Measurements from ENCODE around the gene SPOCK3. TPM values are rescaled to one million over a fixed set of nuclear protein-coding genes. Genes with fewer than 3 reads are reported as not detected.
A peak's percentile ranks its signal among the peaks of the same experiment; 100 is the strongest.

The SPOCK3 gene
- total and polyA plus RNA-seq, 2 donors from 2014 or later: 0.25 to 0.84 TPM

DNA sequence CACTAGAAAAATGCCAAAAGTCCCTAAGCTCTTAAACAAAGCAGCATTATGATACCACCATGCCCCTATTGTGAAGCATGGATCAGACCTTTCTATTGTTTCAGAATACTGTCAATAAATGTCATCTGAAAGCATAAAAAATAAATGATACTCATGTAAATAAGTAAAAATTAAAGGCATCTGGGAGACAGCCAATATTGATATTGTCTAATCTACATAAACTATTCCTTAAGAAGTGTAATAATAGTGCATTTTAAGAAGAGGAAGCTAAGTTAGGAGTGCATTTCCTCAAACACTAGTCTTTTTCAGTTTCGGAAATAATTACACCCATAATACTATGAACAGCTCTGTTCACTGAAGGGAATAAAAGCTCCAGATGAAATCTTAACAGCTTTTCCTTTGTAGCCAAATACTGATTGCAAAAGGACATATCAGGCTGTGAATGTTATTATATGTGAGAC, 181.6 kb downstream of the SPOCK3 start:
- TF ChIP-seq, protein P1, sequence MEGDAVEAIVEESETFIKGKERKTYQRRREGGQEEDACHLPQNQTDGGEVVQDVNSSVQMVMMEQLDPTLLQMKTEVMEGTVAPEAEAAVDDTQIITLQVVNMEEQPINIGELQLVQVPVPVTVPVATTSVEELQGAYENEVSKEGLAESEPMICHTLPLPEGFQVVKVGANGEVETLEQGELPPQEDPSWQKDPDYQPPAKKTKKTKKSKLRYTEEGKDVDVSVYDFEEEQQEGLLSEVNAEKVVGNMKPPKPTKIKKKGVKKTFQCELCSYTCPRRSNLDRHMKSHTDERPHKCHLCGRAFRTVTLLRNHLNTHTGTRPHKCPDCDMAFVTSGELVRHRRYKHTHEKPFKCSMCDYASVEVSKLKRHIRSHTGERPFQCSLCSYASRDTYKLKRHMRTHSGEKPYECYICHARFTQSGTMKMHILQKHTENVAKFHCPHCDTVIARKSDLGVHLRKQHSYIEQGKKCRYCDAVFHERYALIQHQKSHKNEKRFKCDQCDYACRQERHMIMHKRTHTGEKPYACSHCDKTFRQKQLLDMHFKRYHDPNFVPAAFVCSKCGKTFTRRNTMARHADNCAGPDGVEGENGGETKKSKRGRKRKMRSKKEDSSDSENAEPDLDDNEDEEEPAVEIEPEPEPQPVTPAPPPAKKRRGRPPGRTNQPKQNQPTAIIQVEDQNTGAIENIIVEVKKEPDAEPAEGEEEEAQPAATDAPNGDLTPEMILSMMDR (IDR thresholded peaks at IDR 0.05; ENCODE audit: borderline replicate concordance, extremely low read depth, insufficient read depth): no peak

DNA sequence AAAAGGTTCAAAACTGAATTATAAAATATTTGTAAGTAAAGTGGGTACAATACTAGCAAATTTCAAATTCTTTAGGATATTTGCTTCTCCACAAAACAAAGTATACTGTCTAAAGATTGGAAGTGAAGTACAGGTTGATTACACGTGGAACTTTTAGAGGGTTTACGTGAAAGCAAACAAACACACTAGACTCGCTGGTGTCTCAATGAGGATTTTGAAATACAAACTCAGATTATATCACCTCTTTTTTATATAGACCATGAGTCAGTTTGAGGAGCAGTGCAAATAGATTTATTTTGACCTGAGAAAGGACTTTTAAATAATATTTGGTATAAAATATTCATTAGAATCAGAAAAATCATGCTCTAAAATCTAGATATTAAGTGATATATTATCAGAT, 185.0 kb downstream of the SPOCK3 start:
- Histone ChIP-seq H3K4me1 (ENCODE audit: control insufficient read depth in 2 of 3, insufficient read depth in 2 of 3, low read depth in 1 of 3, low read length in 3 of 3) (no peaks in the 10 kb centered on the region), H3K9ac (ENCODE audit: low read length in 3 of 3) (no peak overlapping the region), H3K27me3 (ENCODE audit: control insufficient read depth, insufficient read depth, low read length) (no peaks in the 10 kb centered on the region), H3K9me3 (ENCODE audit: control insufficient read depth in 2 of 3, insufficient read depth in 1 of 3, low read length in 3 of 3) (no peaks in the 10 kb centered on the region), H3K27ac (ENCODE audit: low read depth in 2 of 2, low read length in 2 of 2) (no peak overlapping the region), H3K4me3 (ENCODE audit: low read length in 3 of 3) (no peak overlapping the region), H3K36me3 (ENCODE audit: control insufficient read depth in 2 of 3, insufficient read depth in 3 of 3, low read length in 3 of 3) (no peaks in the 10 kb centered on the region)
- DNase-seq: no peak
- FAIRE-seq: no peak
- intact Hi-C loops (cut with DNase I): no loop called here
- TF ChIP-seq, protein P1 (IDR thresholded peaks at IDR 0.05; ENCODE audit: borderline replicate concordance, extremely low read depth, insufficient read depth): no peak

More for the DNA sequence above, 181.6 kb downstream of the SPOCK3 start:
- Histone ChIP-seq H3K4me3 (ENCODE audit: low read length in 3 of 3) (no peak overlapping the region), H3K9me3 (ENCODE audit: control insufficient read depth in 2 of 3, insufficient read depth in 1 of 3, low read length in 3 of 3) (no peaks in the 10 kb centered on the region), H3K4me1 (ENCODE audit: control insufficient read depth in 2 of 3, insufficient read depth in 2 of 3, low read depth in 1 of 3, low read length in 3 of 3) (no peaks in the 10 kb centered on the region), H3K36me3 (ENCODE audit: control insufficient read depth in 2 of 3, insufficient read depth in 3 of 3, low read length in 3 of 3) (no peaks in the 10 kb centered on the region), H3K9ac (ENCODE audit: low read length in 3 of 3) (no peak overlapping the region), H3K27me3 (ENCODE audit: control insufficient read depth, insufficient read depth, low read length) (no peaks in the 10 kb centered on the region), H3K27ac (ENCODE audit: low read depth in 2 of 2, low read length in 2 of 2) (no peak overlapping the region)
- FAIRE-seq (no peak), DNase-seq (peak in 2 of 5 donors; percentile 7 to 12)
- intact Hi-C loops (cut with DNase I): no loop called here

DNA sequence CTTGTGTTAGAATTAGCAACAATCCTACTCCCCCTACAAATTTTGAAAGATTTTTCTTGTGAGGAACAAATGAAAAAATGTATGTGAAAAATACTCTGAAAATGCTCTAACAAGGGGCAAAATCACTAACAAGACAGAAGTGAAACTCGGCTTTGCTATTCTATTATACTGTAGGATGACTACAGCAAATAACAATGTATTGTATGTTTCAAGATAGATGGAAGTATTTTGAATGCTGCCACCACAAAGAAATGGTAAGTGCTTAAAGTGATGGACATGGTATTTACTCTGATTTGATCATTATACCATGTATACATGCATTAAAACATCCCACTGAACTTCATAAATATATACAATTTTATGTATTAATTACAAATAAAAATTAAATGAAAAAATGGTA, 192.8 kb downstream of the SPOCK3 start:
- Histone ChIP-seq H3K9me3 (ENCODE audit: control insufficient read depth in 2 of 3, insufficient read depth in 1 of 3, low read length in 3 of 3) (no peaks in the 10 kb centered on the region), H3K36me3 (ENCODE audit: control insufficient read depth in 2 of 3, insufficient read depth in 3 of 3, low read length in 3 of 3) (no peaks in the 10 kb centered on the region), H3K4me1 (ENCODE audit: control insufficient read depth in 2 of 3, insufficient read depth in 2 of 3, low read depth in 1 of 3, low read length in 3 of 3) (no peaks in the 10 kb centered on the region), H3K4me3 (ENCODE audit: low read length in 3 of 3) (no peak overlapping the region), H3K9ac (ENCODE audit: low read length in 3 of 3) (no peak overlapping the region), H3K27me3 (ENCODE audit: control insufficient read depth, insufficient read depth, low read length) (no peaks in the 10 kb centered on the region), H3K27ac (ENCODE audit: low read depth in 2 of 2, low read length in 2 of 2) (no peak overlapping the region)
- DNase-seq (no peak), FAIRE-seq (no peak)
- TF ChIP-seq, protein P1 (IDR thresholded peaks at IDR 0.05; ENCODE audit: borderline replicate concordance, extremely low read depth, insufficient read depth): no peak
- intact Hi-C loops (cut with DNase I): no loop called here

DNA sequence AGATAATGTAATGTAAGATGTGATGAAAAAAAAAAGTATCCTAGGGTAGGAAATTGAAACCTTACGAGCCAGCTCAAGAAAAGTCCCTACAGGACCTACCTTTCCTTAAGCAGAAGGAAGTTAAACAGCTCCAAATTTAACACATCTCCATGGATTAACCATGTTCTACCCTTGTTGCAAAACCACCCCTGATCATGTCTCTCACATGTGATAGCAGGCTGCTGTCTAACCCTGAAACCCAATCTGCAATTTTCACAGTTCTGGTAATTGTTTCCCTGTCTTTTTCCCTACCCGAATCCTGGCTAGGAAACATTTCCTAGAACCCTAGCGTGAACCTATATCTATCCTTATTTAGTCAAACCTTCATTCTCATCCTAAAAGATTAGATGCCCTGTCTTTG, 198.9 kb downstream of the SPOCK3 start:
- H3K4me1 ChIP-seq (ENCODE audit: control insufficient read depth in 2 of 3, insufficient read depth in 2 of 3, low read depth in 1 of 3, low read length in 3 of 3): no peaks in the 10 kb centered on the region
- H3K36me3 ChIP-seq (ENCODE audit: control insufficient read depth in 2 of 3, insufficient read depth in 3 of 3, low read length in 3 of 3): no peaks in the 10 kb centered on the region
- TF ChIP-seq, protein P1 (IDR thresholded peaks at IDR 0.05; ENCODE audit: borderline replicate concordance, extremely low read depth, insufficient read depth): no peak
- no peak overlapping the region for H3K4me3 ChIP-seq (ENCODE audit: low read length in 3 of 3)
- no peak overlapping the region for H3K27ac ChIP-seq (ENCODE audit: low read depth in 2 of 2, low read length in 2 of 2)
- no peak for FAIRE-seq
- DNase-seq: no peak
- no peaks in the 10 kb centered on the region for H3K9me3 ChIP-seq (ENCODE audit: control insufficient read depth in 2 of 3, insufficient read depth in 1 of 3, low read length in 3 of 3)
- H3K27me3 ChIP-seq (ENCODE audit: control insufficient read depth, insufficient read depth, low read length): no peaks in the 10 kb centered on the region
- intact Hi-C loops (cut with DNase I): no loop called here
- H3K9ac ChIP-seq (ENCODE audit: low read length in 3 of 3): no peak overlapping the region

Data from kidney (tissue), 14 donors.